Vagina (tissue), 2 donors: Measurements from ENCODE around the gene PLCL1.

Source experiments
- POLR2A ChIP-seq, 2 donors: fragments of 450-650 bp; IDR thresholded peaks; one replicate each; pipeline ENCODE4 v1.6.1; 2017; ENCODE audit warnings: antibody characterized with exemption in 2 of 2, mild to moderate bottlenecking in 2 of 2, moderate library complexity in 2 of 2
- POLR2AphosphoS5 ChIP-seq, 2 donors: sonication (generic); formaldehyde crosslinking; IDR thresholded peaks; one replicate each; pipeline ENCODE4 v1.9.0; 2017; ENCODE audit warnings: antibody characterized with exemption in 2 of 2, mild to moderate bottlenecking in 2 of 2, low read depth in 1 of 2; ENCODE audit not compliant: insufficient read depth in 1 of 2
- TF ChIP-seq, protein P1 (sequence below), 3 experiments: fragments of 450-650 bp in 2 of 3; fragments of 200-600 bp in 1 of 3; sonication (generic) in 1 of 3; IDR thresholded peaks; one replicate each; pipeline ENCODE4 v1.5.1; 2017 to 2019; ENCODE audit warnings: antibody characterized with exemption in 3 of 3, mild to moderate bottlenecking in 2 of 3, moderate library complexity in 2 of 3

DNA sequence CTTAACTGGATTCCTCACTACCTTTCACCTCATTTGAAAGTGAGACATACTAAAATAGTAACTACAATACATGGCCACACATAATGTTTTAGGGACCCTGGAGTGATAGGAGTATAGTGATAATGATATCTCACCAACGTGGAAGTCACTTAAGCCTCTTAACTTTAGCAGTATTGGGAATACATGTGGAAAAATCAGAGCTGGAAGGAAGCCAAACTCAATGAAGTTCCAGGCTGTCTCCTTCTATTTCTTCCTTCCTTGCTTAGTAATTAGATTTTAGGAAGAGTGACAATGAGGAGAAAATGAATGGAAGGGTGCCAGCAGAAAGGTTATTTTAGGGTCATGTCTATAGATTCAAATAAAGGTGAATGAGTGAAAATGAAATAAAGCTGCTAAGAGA lies 387.3 kb downstream of the PLCL1 start:
- TF ChIP-seq, protein P1, sequence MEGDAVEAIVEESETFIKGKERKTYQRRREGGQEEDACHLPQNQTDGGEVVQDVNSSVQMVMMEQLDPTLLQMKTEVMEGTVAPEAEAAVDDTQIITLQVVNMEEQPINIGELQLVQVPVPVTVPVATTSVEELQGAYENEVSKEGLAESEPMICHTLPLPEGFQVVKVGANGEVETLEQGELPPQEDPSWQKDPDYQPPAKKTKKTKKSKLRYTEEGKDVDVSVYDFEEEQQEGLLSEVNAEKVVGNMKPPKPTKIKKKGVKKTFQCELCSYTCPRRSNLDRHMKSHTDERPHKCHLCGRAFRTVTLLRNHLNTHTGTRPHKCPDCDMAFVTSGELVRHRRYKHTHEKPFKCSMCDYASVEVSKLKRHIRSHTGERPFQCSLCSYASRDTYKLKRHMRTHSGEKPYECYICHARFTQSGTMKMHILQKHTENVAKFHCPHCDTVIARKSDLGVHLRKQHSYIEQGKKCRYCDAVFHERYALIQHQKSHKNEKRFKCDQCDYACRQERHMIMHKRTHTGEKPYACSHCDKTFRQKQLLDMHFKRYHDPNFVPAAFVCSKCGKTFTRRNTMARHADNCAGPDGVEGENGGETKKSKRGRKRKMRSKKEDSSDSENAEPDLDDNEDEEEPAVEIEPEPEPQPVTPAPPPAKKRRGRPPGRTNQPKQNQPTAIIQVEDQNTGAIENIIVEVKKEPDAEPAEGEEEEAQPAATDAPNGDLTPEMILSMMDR (IDR thresholded peaks at IDR 0.05) = no peak
- no peak for TF ChIP-seq POLR2AphosphoS5 (IDR thresholded peaks at IDR 0.05; ENCODE audit: insufficient read depth in 1 of 2, low read depth in 1 of 2)
- TF ChIP-seq POLR2A (IDR thresholded peaks at IDR 0.05) = no peak
